Right hindlimb (tissue), 1 donor: Measurements from ENCODE around the gene REG1A.

Source experiments
- DNase-seq: peaks from one replicate; pipeline ENCODE4 v3.0.0-alpha.2; 2018

REG1A gene

DNA sequence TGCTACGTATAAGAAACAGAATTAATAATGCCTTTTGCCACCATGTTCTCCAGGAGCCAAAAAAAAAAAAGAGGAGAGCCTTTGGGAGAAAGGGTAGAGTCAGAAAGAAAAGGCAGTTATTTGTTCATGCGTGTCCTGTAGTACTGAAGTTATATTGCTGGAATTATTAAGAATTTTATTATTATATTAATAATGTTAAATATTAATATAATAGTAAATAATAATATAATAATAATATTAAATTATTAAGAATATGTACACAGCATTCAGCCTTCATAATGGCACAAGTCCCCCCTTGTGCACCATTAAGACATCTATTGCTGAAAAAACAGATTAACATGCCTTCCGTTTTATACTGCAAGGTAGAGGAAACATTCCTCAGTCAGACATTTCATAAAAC, 8.1 kb downstream of the REG1A start:
- DNase-seq: no peak

DNA sequence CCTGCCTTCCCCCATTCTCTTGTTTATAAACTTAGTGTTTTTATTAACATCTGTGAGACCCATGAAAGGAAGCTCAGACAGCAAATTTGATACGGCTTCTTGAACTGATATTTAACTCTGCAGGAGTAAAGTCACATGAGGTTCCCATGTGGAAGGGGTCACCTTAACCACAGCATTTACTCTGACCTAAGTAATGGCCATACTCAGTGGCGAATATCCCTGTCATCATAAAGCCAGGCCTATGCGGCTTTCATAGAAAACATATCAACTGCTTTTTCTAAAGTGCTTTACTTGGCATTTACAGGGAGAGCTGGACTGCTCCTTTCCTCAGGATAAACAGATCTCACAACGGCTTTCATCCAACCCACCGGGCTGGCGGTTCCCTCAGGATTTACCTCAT, 9.0 kb downstream of the REG1A start:
- DNase-seq: no peak

DNA sequence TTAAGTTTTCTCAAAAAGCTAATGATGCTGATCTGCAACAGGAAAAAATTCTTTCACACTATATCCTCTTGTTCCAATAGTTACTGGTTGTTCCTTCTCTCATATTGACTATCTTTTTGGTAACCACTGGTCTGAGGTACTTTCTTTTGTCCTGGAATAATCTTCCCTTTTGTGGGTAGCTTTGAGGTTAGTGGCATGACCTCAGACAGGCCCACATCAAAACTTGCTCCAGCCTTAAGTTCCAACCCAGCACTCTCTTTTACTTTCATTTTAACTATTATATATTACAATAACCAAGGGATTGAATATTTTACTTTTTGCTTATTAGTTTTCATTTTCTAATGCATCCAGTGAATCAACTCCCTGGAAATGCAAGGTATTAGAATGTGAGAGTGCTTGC, 9.5 kb downstream of the REG1A start:
- DNase-seq: no peak

DNA sequence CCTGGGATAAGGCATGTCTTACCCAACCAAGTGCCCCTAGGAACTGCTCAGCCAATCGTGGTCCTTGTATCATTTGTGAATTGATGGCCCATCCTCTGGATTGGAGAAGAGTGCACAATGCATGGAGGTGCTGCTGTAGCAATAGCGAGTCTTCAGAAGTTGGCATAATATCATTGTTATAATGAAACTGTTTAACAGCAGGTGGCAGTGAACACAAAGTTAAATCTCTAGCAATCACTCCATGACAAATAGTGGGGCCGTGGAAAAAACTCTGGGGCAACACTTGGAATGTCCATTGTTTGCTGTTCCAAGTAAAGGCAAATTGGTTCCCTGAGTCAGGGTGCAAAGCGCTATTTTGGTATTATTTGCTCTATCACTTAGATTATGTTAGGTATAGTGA, 11.4 kb downstream of the REG1A start:
- no peak for DNase-seq

DNA sequence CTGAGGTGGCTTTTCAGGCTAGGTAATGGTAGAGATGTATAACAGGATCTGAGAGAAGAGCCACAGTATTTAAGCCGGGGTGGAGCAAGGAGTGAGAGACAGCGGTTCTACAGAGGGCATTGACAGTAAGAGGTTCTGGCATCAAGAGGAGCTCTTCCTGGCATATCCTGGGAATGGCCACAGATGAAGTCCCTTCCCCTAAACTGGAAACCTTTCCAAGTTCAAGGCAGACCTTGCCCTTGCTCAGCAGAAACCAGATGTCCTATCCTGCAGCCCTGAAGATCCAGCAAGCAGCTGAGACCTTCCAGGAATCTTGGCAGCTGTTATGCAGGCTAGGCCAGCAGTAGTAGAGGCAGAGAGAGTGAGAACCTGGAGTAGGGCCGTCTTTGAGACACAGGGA, 18.1 kb downstream of the REG1A start:
- no peak for DNase-seq

DNA sequence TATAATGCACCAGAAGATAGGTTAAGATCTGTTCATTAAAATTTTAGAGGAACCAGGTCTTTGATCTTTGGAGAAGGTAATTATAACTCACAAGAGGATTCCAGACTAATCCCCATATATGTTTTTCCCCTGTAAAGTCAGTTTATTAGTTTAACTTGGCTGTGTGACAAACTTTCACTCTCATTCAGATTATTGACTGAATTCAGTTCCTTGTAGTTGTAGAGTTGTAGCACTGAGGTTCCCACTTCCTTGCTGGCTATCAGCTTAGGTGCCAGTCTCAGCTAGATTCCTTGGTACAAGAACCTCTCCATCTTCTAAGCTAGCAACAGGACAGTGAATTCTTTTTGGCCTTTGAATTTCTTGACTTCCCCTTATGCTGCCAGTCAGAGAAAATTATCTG, 19.1 kb downstream of the REG1A start:
- DNase-seq: no peak

DNA sequence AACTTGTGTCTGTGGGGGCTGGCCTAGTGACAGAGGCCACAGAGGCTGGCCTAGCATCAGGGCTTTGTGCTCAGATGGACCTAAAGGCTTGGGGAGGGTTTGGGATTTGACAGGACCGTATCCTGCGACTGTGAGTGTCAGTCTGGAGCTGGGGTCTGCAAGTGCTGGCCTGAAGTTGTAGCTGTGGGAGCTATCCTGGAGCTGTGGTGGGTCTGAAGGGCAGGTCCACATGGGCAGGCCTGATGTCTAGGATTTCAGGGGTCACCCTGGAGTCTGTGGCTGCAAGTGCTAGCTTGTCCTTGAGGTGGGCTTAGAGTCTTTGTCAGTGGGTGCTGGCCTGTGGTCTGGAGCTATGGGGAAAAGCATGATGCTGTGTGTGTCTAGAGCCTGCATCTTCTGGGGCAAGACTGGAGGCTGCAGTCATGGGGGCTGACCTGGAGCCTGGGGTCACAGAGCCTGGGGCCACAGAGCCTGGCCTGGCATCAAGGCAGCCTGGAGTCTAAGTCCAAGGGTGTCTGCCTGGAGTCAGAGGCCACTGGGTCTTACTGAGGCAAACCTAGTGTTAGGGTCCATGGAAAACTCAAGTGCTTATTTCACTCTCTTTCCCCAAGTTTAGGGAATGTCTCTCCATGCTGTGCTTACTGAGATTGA, 35.7 kb downstream of the REG1A start:
- DNase-seq: no peak

DNA sequence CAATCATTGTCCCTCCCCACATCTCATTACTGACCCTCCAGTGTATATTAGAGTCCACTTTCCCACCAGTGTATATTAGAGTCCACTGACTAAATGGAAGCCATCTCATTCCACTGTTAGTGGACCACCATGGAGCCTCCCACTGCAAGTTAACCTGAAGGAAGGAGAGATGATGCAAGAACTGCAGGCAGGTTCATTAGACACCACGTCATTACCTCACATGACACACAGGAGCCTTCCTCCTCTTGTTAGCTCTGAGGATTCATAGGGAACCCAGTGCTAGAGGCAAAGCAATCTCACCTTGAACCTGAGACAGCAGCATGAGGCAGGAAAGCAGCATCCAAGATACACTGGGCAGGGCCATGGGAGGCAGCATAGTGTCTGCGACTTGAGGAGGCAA, 38.7 kb downstream of the REG1A start:
- DNase-seq: no peak

DNA sequence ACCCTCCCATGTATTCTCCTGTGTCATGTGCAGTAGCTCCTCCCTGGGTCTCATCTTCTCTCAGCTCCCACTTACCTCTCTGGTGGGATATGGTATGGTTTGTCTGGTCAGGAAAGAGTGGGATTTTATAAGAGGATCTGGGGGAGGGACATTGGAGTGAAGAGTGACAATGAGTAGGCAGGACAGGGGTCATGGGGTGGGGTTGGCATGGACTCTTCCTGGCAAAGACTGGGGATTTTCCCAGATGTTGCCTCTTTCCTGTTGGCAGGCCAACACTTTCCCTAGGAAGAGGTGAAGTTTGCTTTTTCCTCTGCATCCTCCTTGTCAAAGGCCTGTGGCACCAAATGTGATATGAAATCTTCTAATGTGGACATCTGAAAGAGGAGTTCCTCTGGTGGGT, 39.4 kb downstream of the REG1A start, which contains the start of gene REG3A:
TSS of gene REG3A (minus strand) at position 101 of the 400 bp plus-strand sequence. CDS start 348 bp downstream, outside the sequence.
- no peak for DNase-seq

DNA sequence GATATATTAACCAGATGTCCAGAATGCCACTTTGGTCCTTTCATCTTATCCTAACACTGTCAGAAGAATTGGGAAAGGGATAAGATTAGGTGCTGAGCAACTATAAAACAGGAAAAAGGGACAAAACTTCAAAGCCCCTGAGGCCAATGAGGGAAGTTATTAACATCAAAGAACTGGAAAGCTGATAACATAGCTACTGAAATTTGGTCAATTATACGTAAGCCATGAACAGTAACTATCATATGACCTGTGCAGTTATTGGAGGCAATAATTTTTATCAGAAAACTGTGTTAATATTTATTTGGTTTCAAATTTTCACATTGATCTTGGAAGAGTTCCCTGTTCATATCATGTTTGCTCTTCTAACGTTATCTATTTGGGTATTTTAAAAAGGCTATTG, 41.8 kb downstream of the REG1A start:
- no peak for DNase-seq

DNA sequence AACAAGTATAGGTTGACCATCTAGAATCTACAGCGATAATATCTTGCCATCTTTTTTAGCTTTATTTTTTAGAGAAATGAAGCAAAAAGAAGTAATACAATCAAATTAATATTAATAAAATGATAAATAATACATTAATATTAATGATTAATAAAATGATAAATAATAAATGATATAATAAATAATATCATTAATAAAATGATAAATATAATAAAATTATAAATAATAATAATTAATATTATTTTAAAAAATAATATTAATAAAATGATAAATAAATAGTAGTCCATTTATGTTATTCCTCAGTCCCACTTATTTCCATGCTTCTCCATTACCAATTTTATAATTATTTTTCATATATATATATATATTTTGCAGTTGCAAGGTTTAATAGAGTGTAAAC, 42.5 kb downstream of the REG1A start:
- no peak for DNase-seq

DNA sequence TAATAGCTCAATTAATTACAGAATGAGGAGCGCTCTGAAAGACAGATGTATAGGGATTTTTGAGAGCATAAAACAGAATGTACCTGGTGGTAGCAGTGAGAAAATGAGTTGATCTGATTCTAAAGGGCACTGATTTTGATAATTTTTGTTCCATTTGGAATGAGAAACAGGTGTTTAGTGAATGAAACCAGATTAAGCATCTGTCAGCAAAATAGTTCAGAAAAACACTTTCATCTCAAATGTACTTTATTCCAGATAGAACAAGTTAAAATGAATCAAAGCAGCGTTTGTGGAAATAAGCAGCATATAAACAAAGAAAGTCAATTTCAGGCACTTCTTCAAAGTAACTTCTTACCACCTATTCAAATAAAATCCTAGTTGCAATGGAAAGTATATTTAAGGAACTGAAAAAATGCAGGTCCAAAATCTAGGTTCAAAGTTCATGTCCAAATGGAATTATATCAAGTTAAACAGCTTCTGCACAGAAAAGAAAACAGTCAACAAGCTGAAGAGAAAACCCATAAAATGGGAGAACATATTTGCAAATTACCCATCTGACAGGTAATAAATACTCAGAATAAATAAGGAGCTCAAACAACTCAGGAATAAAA, 51.2 kb downstream of the REG1A start:
- DNase-seq: no peak
